IMR-90 (cell line): ENCODE results near the gene PFDN1. TPM values are rescaled to one million over a fixed set of nuclear protein-coding genes. Genes with fewer than 3 reads are reported as not detected.

Experiments used
- ATAC-seq: fragments of 200-7000 bp; cut with Tn5 transposase; 2 replicates; pipeline ENCODE4 v1.9.1; 2020; ENCODE audit warnings: low read depth, mild to moderate bottlenecking, moderate library complexity
- BruUV-seq: library from RNA; stranded (reverse); fragments of 400-500 nt; replicated peaks from 2 replicates; lab custom pipeline; 2021; lab: Mats Ljungman, UMichigan
- CTCF ChIA-PET: fragments of 300-600 bp; formaldehyde crosslinking; extraction: SDS; loops from one replicate; lab custom pipeline; 2021; ENCODE audit warnings: antibody characterized with exemption; lab: Yijun Ruan, JAX
- POLR2A ChIA-PET: fragments of 300-600 bp; sonication (Branson Sonifier 250); formaldehyde crosslinking; loops from one replicate; lab custom pipeline; 2022; ENCODE audit warnings: antibody characterized with exemption; ENCODE audit not compliant: unreplicated experiment; lab: Charles Lee
- DNase-seq: peaks from one replicate; pipeline ENCODE4 v3.0.0; 2013
- H2AFZ ChIP-seq: replicated peaks from 2 replicates; pipeline ENCODE3; 2013; ENCODE audit warnings: low read length, mild to moderate bottlenecking; ENCODE audit not compliant: poor library complexity
- H2AK5ac ChIP-seq: 2 replicates; pipeline ENCODE4 v1.6.1; 2013; ENCODE audit warnings: low read depth, low read length, inconsistent platforms
- H2AK9ac ChIP-seq: replicated peaks from 2 replicates; pipeline ENCODE3; 2013; ENCODE audit warnings: mild to moderate bottlenecking, low read depth, low read length, moderate library complexity; ENCODE audit not compliant: poor library complexity
- H2BK120ac ChIP-seq: 2 replicates; pipeline ENCODE4 v1.6.1; 2013; ENCODE audit warnings: low read depth, low read length, inconsistent platforms
- H2BK15ac ChIP-seq: 3 replicates; pipeline ENCODE4 v1.6.1; 2013; ENCODE audit warnings: low read depth, low read length, inconsistent platforms
- H2BK20ac ChIP-seq: 2 replicates; pipeline ENCODE4 v1.6.1; 2013; ENCODE audit warnings: low read depth, mild to moderate bottlenecking, inconsistent platforms, low read length, moderate library complexity
- H2BK5ac ChIP-seq: 2 replicates; pipeline ENCODE4 v1.6.1; 2013; ENCODE audit warnings: mild to moderate bottlenecking, low read depth, low read length, inconsistent platforms; ENCODE audit not compliant: poor library complexity, severe bottlenecking
- H3K14ac ChIP-seq: replicated peaks from 2 replicates; pipeline ENCODE4 v1.6.1; 2013; ENCODE audit warnings: low read depth, low read length, inconsistent platforms
- H3K18ac ChIP-seq: 2 replicates; pipeline ENCODE4 v1.6.1; 2013; ENCODE audit warnings: low read depth, low read length, control low read depth
- H3K23ac ChIP-seq: 2 replicates; pipeline ENCODE4 v1.6.1; 2013; ENCODE audit warnings: low read depth, low read length, inconsistent platforms
- H3K27ac ChIP-seq: 2 replicates; pipeline ENCODE4 v1.5.1; 2013; ENCODE audit warnings: mild to moderate bottlenecking, control low read depth, low read length; ENCODE audit not compliant: insufficient read depth
- H3K27me3 ChIP-seq: 2 replicates; pipeline ENCODE4 v1.6.1; 2013; ENCODE audit warnings: low read length; ENCODE audit not compliant: control insufficient read depth, insufficient read depth
- H3K36me3 ChIP-seq: 2 replicates; pipeline ENCODE4 v1.6.1; 2013; ENCODE audit warnings: low read length, mixed read lengths; ENCODE audit not compliant: control insufficient read depth, insufficient read depth
- H3K4ac ChIP-seq: 2 replicates; pipeline ENCODE4 v1.6.1; 2013; ENCODE audit warnings: low read depth, low read length, inconsistent platforms
- H3K4me1 ChIP-seq: 2 replicates; pipeline ENCODE4 v1.6.1; 2013; ENCODE audit warnings: low read length, mixed read lengths; ENCODE audit not compliant: control insufficient read depth, insufficient read depth
- H3K4me2 ChIP-seq: 2 replicates; pipeline ENCODE4 v1.6.1; 2013; ENCODE audit warnings: low read depth, mild to moderate bottlenecking, control low read depth, low read length, moderate library complexity
- H3K4me3 ChIP-seq: 2 replicates; pipeline ENCODE4 v1.5.1; 2013; ENCODE audit warnings: low read depth, mild to moderate bottlenecking, control low read depth, low read length, moderate library complexity; ENCODE audit not compliant: insufficient read depth
- H3K56ac ChIP-seq: 2 replicates; pipeline ENCODE4 v1.6.1; 2013; ENCODE audit warnings: low read length, inconsistent platforms; ENCODE audit not compliant: insufficient read depth; ENCODE audit errors: extremely low read depth
- H3K79me1 ChIP-seq, 2 experiments: 2 replicates each; pipeline ENCODE4 v1.6.1; 2013; ENCODE audit warnings: low read length in 2 of 2, inconsistent platforms in 1 of 2, low read depth in 1 of 2
- H3K9ac ChIP-seq: 2 replicates; pipeline ENCODE4 v1.6.1; 2013; ENCODE audit warnings: low read depth, low read length, control low read depth
- H3K9me1 ChIP-seq: 2 replicates; pipeline ENCODE4 v1.6.1; 2013; ENCODE audit warnings: low read length, inconsistent platforms; ENCODE audit not compliant: insufficient read depth
- H3K9me3 ChIP-seq: 2 replicates; pipeline ENCODE4 v1.6.1; 2013; ENCODE audit warnings: low read length; ENCODE audit not compliant: control insufficient read depth, insufficient read depth
- H4K20me1 ChIP-seq: 2 replicates; pipeline ENCODE4 v1.6.1; 2013; ENCODE audit warnings: low read length, inconsistent platforms; ENCODE audit not compliant: insufficient read depth
- H4K5ac ChIP-seq: 2 replicates; pipeline ENCODE4 v1.6.1; 2013; ENCODE audit warnings: mild to moderate bottlenecking, low read depth, low read length, control low read depth
- H4K8ac ChIP-seq, 2 experiments: 2 replicates each; pipeline ENCODE4 v1.6.1; 2013; ENCODE audit warnings: low read depth in 2 of 2, low read length in 2 of 2, control low read depth in 1 of 2, inconsistent platforms in 1 of 2
- H4K91ac ChIP-seq: 2 replicates; pipeline ENCODE4 v1.6.1; 2013; ENCODE audit warnings: low read depth, low read length, inconsistent platforms; ENCODE audit not compliant: insufficient read depth
- CEBPB ChIP-seq: IDR thresholded peaks from 2 replicates; pipeline ENCODE4 v1.6.1; 2012; ENCODE audit warnings: low read depth, low read length, improper control_type of control experiment
- CHD1 ChIP-seq: IDR thresholded peaks from 2 replicates; pipeline ENCODE4 v1.6.1; 2012; ENCODE audit warnings: low read depth, low read length, improper control_type of control experiment
- FOS ChIP-seq: fragments of 150-350 bp; IDR thresholded peaks from 2 replicates; pipeline ENCODE4 v1.6.1; 2016; ENCODE audit warnings: low read depth, low read length
- MAFK ChIP-seq: IDR thresholded peaks from 2 replicates; pipeline ENCODE4 v1.6.1; 2012; ENCODE audit warnings: low read depth, low read length, improper control_type of control experiment
- MAZ ChIP-seq: IDR thresholded peaks from 2 replicates; pipeline ENCODE4 v1.6.1; 2012; ENCODE audit warnings: low read depth, mild to moderate bottlenecking, low read length, improper control_type of control experiment, moderate library complexity, borderline replicate concordance
- NFE2L2 ChIP-seq: fragments of 150-350 bp; IDR thresholded peaks from 2 replicates; pipeline ENCODE4 v1.6.1; 2016; ENCODE audit warnings: low read depth, mild to moderate bottlenecking, low read length
- RAD21 ChIP-seq: IDR thresholded peaks from 2 replicates; pipeline ENCODE4 v1.6.1; 2012; ENCODE audit warnings: low read length, improper control_type of control experiment
- RCOR1 ChIP-seq: IDR thresholded peaks from 2 replicates; pipeline ENCODE4 v1.6.1; 2012; ENCODE audit warnings: mild to moderate bottlenecking, low read length, improper control_type of control experiment; ENCODE audit not compliant: insufficient replicate concordance
- WGBS, 2 experiments: methylation state at CpG; one replicate each; pipeline versions ENCODE4 v1.1.5 to v1.1.7; 2013; ENCODE audit warnings: missing lambda C conversion rate in 2 of 2; ENCODE audit not compliant: insufficient read length in 1 of 2; ENCODE audit errors: extremely low coverage in 2 of 2; 5-methylcytosine and 5-hydroxymethylcytosine counted together
- dilution Hi-C: fragments of 300-500 bp; cut with HindIII; formaldehyde crosslinking; loops from one replicate; pipeline ENCODE4 v1.14.3; 2018; ENCODE audit warnings: low sequenced_read_pairs; ENCODE audit not compliant: unreplicated experiment
- in situ Hi-C: fragments of 300-500 bp; cut with MboI; formaldehyde crosslinking; loops from 3 replicates; pipeline ENCODE4 v1.14.3; 2019; ENCODE audit warnings: low sequenced_read_pairs, inconsistent platforms, mixed read lengths
- intact Hi-C: fragments of 100-400 bp; cut with micrococcal nuclease; formaldehyde crosslinking; loops from 2 replicates; pipeline ENCODE4 v1.10.0; 2022
- polyA plus RNA-seq, 3 experiments: library from polyadenylated mRNA; depleted of rRNA; stranded (reverse); fragments of >200 nt; gene quantifications; 2 replicates each; pipeline ENCODE4 v1.2.3, GENCODE V29; 2012; ENCODE audit warnings: low replicate concordance in 1 of 3
- total RNA-seq: library from RNA; depleted of rRNA; stranded (reverse); fragments of >200 nt; gene quantifications from 2 replicates; pipeline ENCODE4 v1.2.3, GENCODE V29; 2012
- TF ChIP-seq, protein P1 (sequence below): conservative IDR thresholded peaks from 2 replicates; pipeline ENCODE4 v1.5.1; 2012; ENCODE audit warnings: mild to moderate bottlenecking, low read depth, low read length, improper control_type of control experiment
- TF ChIP-seq, protein P2 (sequence below): fragments of 150-350 bp; IDR thresholded peaks from 2 replicates; pipeline ENCODE4 v1.6.1; 2016; ENCODE audit warnings: low read depth, mild to moderate bottlenecking, low read length, moderate library complexity, borderline replicate concordance
- TF ChIP-seq, protein P3 (sequence below): fragments of 150-350 bp; IDR thresholded peaks from 2 replicates; pipeline ENCODE4 v1.6.1; 2017; ENCODE audit warnings: mild to moderate bottlenecking, antibody characterized with exemption, low read length, low read depth

Gene PFDN1
- total and polyA plus RNA-seq, 2 of the 4 experiments (the other 2 are of a cell fraction): 98.8 to 134 TPM

DNA sequence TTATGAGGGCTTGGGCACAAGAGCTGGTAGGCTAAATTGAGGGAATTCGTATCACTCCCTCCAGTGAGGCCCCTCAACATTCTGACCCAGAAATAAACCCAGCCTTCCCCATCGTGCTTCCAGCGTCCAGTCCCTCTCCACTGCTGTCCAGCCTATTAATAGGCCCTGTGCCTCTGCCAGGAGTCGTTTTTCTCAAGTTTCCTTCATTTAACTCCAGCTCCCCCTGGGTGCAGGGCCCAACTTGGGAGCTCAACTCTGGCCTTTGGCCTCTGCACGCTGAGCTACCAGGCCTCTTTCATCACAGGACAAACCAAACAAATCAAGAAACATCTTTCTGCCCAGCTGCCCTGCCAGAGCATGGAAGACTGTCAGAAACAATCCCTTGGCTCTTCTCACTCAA, 33.5 kb upstream of the PFDN1 start:
- DNase-seq (no peak), ATAC-seq (0 out of 2 replicates have a peak, but pooled peaks have one; percentile 28)
- in situ Hi-C loops (no loop called here), dilution Hi-C loops (no loop called here), intact Hi-C loops (no loop called here)
- CTCF ChIA-PET: interaction anchor here (0.6 to 2.8 kb wide), 3 partner anchors 9 to 92 kb away, joined by 4 to 14 read pairs (median 10); partner anchors contain the start of gene HBEGF
- Histone ChIP-seq H2BK120ac (no peak overlapping the region), H3K9ac (no peak overlapping the region), H3K79me1 (peaks cover 21 to 44% of the 10 kb centered on the region in 2 experiments), H3K9me3 (no peaks in the 10 kb centered on the region), H3K18ac (no peak overlapping the region), H3K23ac (no peak overlapping the region), H2BK15ac (no peak overlapping the region), H3K27ac (no peak overlapping the region), H3K56ac (no peak overlapping the region), H3K14ac (no peak overlapping the region), H4K91ac (no peak overlapping the region), H4K5ac (no peak overlapping the region), H3K4me3 (no peak overlapping the region), H4K20me1 (no peaks in the 10 kb centered on the region; the same call in none of the 2 replicates), H3K27me3 (no peaks in the 10 kb centered on the region), H2AK9ac (peak overlapping the region; percentile 12), H3K4ac (no peak overlapping the region), H2BK20ac (no peak overlapping the region), H2AK5ac (no peak overlapping the region; the same call in 1 of the 2 replicates), H2AFZ (no peak overlapping the region), H3K4me2 (no peak overlapping the region), H3K36me3 (peaks cover 16% of the 10 kb centered on the region), H4K8ac (peak overlapping the region in 1 of 2 experiments; percentile 13; a peak in 1 of 4 replicates), H3K9me1 (peaks cover 24% of the 10 kb centered on the region), H2BK5ac (no peak overlapping the region), H3K4me1 (peaks cover 6% of the 10 kb centered on the region)
- WGBS, 2 experiments: 33% methylated on average over 3 of the region's 5 CpGs; no CpG with 5 or more reads in 1 of the 2 experiments
- POLR2A ChIA-PET: interaction anchor here (0.7 to 1.0 kb wide), 2 partner anchors 9 to 33 kb away, joined by 4 to 13 read pairs; partner anchors contain the start of gene PFDN1
- TF ChIP-seq CHD1: no peak
- no peak for TF ChIP-seq MAFK
- no peak for TF ChIP-seq MAZ
- no peak for TF ChIP-seq NFE2L2
- no peak for TF ChIP-seq FOS
- no peak for TF ChIP-seq RCOR1
- TF ChIP-seq, protein P1, sequence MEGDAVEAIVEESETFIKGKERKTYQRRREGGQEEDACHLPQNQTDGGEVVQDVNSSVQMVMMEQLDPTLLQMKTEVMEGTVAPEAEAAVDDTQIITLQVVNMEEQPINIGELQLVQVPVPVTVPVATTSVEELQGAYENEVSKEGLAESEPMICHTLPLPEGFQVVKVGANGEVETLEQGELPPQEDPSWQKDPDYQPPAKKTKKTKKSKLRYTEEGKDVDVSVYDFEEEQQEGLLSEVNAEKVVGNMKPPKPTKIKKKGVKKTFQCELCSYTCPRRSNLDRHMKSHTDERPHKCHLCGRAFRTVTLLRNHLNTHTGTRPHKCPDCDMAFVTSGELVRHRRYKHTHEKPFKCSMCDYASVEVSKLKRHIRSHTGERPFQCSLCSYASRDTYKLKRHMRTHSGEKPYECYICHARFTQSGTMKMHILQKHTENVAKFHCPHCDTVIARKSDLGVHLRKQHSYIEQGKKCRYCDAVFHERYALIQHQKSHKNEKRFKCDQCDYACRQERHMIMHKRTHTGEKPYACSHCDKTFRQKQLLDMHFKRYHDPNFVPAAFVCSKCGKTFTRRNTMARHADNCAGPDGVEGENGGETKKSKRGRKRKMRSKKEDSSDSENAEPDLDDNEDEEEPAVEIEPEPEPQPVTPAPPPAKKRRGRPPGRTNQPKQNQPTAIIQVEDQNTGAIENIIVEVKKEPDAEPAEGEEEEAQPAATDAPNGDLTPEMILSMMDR: no peak
- TF ChIP-seq CEBPB: no peak
- TF ChIP-seq, protein P2, sequence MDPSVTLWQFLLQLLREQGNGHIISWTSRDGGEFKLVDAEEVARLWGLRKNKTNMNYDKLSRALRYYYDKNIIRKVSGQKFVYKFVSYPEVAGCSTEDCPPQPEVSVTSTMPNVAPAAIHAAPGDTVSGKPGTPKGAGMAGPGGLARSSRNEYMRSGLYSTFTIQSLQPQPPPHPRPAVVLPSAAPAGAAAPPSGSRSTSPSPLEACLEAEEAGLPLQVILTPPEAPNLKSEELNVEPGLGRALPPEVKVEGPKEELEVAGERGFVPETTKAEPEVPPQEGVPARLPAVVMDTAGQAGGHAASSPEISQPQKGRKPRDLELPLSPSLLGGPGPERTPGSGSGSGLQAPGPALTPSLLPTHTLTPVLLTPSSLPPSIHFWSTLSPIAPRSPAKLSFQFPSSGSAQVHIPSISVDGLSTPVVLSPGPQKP: no peak
- TF ChIP-seq, protein P3, sequence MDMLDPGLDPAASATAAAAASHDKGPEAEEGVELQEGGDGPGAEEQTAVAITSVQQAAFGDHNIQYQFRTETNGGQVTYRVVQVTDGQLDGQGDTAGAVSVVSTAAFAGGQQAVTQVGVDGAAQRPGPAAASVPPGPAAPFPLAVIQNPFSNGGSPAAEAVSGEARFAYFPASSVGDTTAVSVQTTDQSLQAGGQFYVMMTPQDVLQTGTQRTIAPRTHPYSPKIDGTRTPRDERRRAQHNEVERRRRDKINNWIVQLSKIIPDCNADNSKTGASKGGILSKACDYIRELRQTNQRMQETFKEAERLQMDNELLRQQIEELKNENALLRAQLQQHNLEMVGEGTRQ: no peak
- no peak for TF ChIP-seq RAD21
- BruUV-seq: no TSS peak
